ENCODE results near the gene ORC6.
"Not testable (repeated sequence)": the region's sequence is repeated elsewhere in the genome, so short reads cannot be mapped to it uniquely, and the experiment has no call there.

Gene ORC6

GRCh38 chr16:46662123-46662522, 27.3 kb upstream of the ORC6 start:
- Histone ChIP-seq H3K4me3 (replicated peaks; ENCODE audit: insufficient read depth, low read length) (no peak overlapping the region), H3K27me3 (ENCODE audit: insufficient read depth, poor library complexity, severe bottlenecking) (no peaks in the 10 kb centered on the region), H3K27ac (replicated peaks) (0 out of 2 replicates have a peak overlapping the region, but pooled peaks have one; percentile 3)
- TF ChIP-seq SPI1 (IDR thresholded peaks at IDR 0.05; ENCODE audit: borderline replicate concordance, low read depth) = no peak
- TF ChIP-seq, protein P1, sequence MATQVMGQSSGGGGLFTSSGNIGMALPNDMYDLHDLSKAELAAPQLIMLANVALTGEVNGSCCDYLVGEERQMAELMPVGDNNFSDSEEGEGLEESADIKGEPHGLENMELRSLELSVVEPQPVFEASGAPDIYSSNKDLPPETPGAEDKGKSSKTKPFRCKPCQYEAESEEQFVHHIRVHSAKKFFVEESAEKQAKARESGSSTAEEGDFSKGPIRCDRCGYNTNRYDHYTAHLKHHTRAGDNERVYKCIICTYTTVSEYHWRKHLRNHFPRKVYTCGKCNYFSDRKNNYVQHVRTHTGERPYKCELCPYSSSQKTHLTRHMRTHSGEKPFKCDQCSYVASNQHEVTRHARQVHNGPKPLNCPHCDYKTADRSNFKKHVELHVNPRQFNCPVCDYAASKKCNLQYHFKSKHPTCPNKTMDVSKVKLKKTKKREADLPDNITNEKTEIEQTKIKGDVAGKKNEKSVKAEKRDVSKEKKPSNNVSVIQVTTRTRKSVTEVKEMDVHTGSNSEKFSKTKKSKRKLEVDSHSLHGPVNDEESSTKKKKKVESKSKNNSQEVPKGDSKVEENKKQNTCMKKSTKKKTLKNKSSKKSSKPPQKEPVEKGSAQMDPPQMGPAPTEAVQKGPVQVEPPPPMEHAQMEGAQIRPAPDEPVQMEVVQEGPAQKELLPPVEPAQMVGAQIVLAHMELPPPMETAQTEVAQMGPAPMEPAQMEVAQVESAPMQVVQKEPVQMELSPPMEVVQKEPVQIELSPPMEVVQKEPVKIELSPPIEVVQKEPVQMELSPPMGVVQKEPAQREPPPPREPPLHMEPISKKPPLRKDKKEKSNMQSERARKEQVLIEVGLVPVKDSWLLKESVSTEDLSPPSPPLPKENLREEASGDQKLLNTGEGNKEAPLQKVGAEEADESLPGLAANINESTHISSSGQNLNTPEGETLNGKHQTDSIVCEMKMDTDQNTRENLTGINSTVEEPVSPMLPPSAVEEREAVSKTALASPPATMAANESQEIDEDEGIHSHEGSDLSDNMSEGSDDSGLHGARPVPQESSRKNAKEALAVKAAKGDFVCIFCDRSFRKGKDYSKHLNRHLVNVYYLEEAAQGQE (IDR thresholded peaks at IDR 0.05; ENCODE audit: insufficient replicate concordance, low read depth) = no peak
- no peak for TF ChIP-seq GABPA (IDR thresholded peaks at IDR 0.05; ENCODE audit: low read depth)
- no peak for TF ChIP-seq CTCF (IDR thresholded peaks at IDR 0.05; ENCODE audit: insufficient read depth, low read length)
- no peak for TF ChIP-seq POLR2AphosphoS5 (IDR thresholded peaks at IDR 0.05; ENCODE audit: low read depth)
- DNase-seq (ENCODE audit: low read depth in 1 of 2, low spot score in 1 of 2) = no peak

DNA sequence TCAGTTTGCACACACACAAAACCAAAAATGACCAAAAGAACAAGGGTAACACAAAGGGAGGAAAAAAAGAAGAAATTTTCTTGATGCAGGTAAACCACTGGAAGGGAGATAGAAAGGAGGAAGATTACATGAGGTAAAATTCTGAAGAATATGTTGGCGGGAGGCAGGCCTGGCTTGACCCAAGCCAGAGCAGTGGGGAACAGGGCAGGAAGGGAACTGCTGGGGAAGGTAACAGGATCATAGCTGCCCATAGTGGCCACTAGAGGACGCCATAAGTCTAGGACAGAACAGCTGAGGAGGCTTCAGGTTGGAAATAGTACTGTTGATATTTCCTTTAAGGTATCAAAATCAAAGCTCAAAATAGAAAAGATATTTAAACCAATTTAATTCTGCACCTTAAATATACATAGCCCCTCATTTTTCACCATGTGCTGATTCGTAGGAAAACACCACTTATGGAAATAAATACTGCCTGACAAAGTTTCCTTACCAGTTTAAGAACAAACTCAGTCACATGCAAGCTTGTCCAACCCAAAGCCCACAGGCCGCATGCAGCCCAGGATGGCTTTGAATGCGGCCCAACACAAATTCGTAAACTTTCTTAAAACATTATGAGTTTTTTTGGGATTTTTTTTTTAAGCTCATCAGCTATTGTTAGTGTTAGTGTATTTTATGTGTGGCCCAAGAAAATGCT, 16.0 kb upstream of the ORC6 start:
- DNase-seq (ENCODE audit: low read depth in 1 of 2, low spot score in 1 of 2) = peak in 1 of 2 experiments; percentile 70
- Histone ChIP-seq H3K27ac (replicated peaks) (no peak overlapping the region), H3K4me3 (replicated peaks; ENCODE audit: insufficient read depth, low read length) (no peak overlapping the region), H3K27me3 (ENCODE audit: insufficient read depth, poor library complexity, severe bottlenecking) (no peaks in the 10 kb centered on the region)
- TF ChIP-seq, protein P1 (IDR thresholded peaks at IDR 0.05; ENCODE audit: insufficient replicate concordance, low read depth) = no peak
- no peak for TF ChIP-seq POLR2AphosphoS5 (IDR thresholded peaks at IDR 0.05; ENCODE audit: low read depth)
- TF ChIP-seq GABPA (IDR thresholded peaks at IDR 0.05; ENCODE audit: low read depth) = no peak
- TF ChIP-seq CTCF (IDR thresholded peaks at IDR 0.05; ENCODE audit: insufficient read depth, low read length) = peak; percentile 99
- TF ChIP-seq SPI1 (IDR thresholded peaks at IDR 0.05; ENCODE audit: borderline replicate concordance, low read depth) = peak; percentile 50; the same call in 1 of the 2 replicates

GRCh38 chr16:46677943-46678342, 11.5 kb upstream of the ORC6 start:
- not testable (repeated sequence) for DNase-seq (ENCODE audit: low read depth in 1 of 2, low spot score in 1 of 2); H3K27ac ChIP-seq (replicated peaks); H3K4me3 ChIP-seq (replicated peaks; ENCODE audit: insufficient read depth, low read length); H3K27me3 ChIP-seq (ENCODE audit: insufficient read depth, poor library complexity, severe bottlenecking)

DNA sequence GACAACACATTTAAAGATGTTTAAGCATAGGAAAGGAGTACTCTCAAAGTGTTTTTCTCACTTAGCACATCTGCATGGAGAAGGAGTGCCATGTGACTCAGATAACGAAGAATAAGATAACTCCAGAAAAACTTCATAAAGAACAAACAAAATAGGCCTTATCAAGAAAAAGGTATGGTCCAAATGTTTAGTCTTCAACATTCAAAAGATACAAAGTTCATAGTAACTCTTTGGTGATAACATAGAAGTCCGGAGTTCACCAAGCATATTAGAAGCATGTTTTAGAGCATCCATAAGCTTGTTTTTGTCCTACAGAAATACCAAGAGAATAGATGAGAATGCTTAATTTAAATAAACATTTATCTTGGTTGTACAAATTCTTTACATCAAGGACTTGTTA, 7.6 kb upstream of the ORC6 start:
- H3K27me3 ChIP-seq (ENCODE audit: insufficient read depth, poor library complexity, severe bottlenecking); DNase-seq (ENCODE audit: low read depth in 1 of 2, low spot score in 1 of 2); H3K27ac ChIP-seq (replicated peaks); H3K4me3 ChIP-seq (replicated peaks; ENCODE audit: insufficient read depth, low read length): not testable (repeated sequence)
